Astrocyte (in vitro differentiated cells and primary cell): ENCODE measurements around the gene XRCC6. TPM values are rescaled to one million over a fixed set of nuclear protein-coding genes. Genes with fewer than 3 reads are reported as not detected.
A peak's percentile ranks its signal among the peaks of the same experiment; 100 is the strongest.

Experiments
- DNase-seq: peaks from one replicate; pipeline ENCODE4 v3.0.0-alpha.2; 2010; ENCODE audit warnings: low read depth
- FAIRE-seq: peaks from 2 replicates; lab custom pipeline; 2011; peaks lifted over from hg19 to GRCh38; lab: Jason Lieb, UNC
- H2AFZ ChIP-seq: 2 replicates; pipeline ENCODE4 v1.6.0; 2012; ENCODE audit warnings: low read depth, low read length, inconsistent platforms
- H3K27ac ChIP-seq: 2 replicates; pipeline ENCODE4 v1.5.1; 2011; ENCODE audit warnings: low read depth, low read length, inconsistent platforms
- H3K27me3 ChIP-seq: 2 replicates; pipeline ENCODE4 v1.6.0; 2011; ENCODE audit warnings: low read length, inconsistent platforms; ENCODE audit not compliant: insufficient read depth
- H3K36me3 ChIP-seq: 2 replicates; pipeline ENCODE4 v1.5.1; 2011; ENCODE audit warnings: low read length, inconsistent platforms; ENCODE audit not compliant: insufficient read depth
- H3K4me1 ChIP-seq: 2 replicates; pipeline ENCODE4 v1.5.1; 2011; ENCODE audit warnings: low read length, inconsistent platforms; ENCODE audit not compliant: insufficient read depth
- H3K4me2 ChIP-seq: 2 replicates; pipeline ENCODE4 v1.6.0; 2012; ENCODE audit warnings: low read length, inconsistent platforms
- H3K4me3 ChIP-seq: 2 replicates; pipeline ENCODE4 v1.5.1; 2011; ENCODE audit warnings: low read depth, mild to moderate bottlenecking, low read length, inconsistent platforms; ENCODE audit not compliant: insufficient read depth
- H3K79me2 ChIP-seq: 2 replicates; pipeline ENCODE4 v1.6.0; 2012; ENCODE audit warnings: mild to moderate bottlenecking, low read length, inconsistent platforms; ENCODE audit not compliant: insufficient read depth
- H3K9ac ChIP-seq: 2 replicates; pipeline ENCODE4 v1.6.0; 2012; ENCODE audit warnings: mild to moderate bottlenecking, low read length, inconsistent platforms
- H3K9me3 ChIP-seq: 2 replicates; pipeline ENCODE4 v1.5.1; 2012; ENCODE audit warnings: low read depth, mild to moderate bottlenecking, low read length, inconsistent platforms; ENCODE audit not compliant: insufficient read depth
- H4K20me1 ChIP-seq: 2 replicates; pipeline ENCODE4 v1.6.0; 2012; ENCODE audit warnings: low read length, inconsistent platforms; ENCODE audit not compliant: insufficient read depth
- H3K27ac Mint-ChIP-seq: one replicate; pipeline ENCODE4 v1.8.0; 2021; ENCODE audit warnings: mild to moderate bottlenecking, mixed read lengths; ENCODE audit not compliant: unreplicated experiment
- H3K27me3 Mint-ChIP-seq: one replicate; pipeline ENCODE4 v1.8.0; 2021; ENCODE audit warnings: low read depth, mixed read lengths; ENCODE audit not compliant: unreplicated experiment
- H3K36me3 Mint-ChIP-seq: one replicate; pipeline ENCODE4 v1.8.0; 2021; ENCODE audit warnings: low read depth, mixed read lengths; ENCODE audit not compliant: unreplicated experiment
- H3K4me1 Mint-ChIP-seq: one replicate; pipeline ENCODE4 v1.8.0; 2021; ENCODE audit warnings: low read depth, mixed read lengths; ENCODE audit not compliant: unreplicated experiment
- H3K4me3 Mint-ChIP-seq: one replicate; pipeline ENCODE4 v1.8.0; 2021; ENCODE audit warnings: mild to moderate bottlenecking, moderate library complexity, mixed read lengths; ENCODE audit not compliant: unreplicated experiment
- H3K9me3 Mint-ChIP-seq: one replicate; pipeline ENCODE4 v1.8.0; 2021; ENCODE audit warnings: mild to moderate bottlenecking, mixed read lengths; ENCODE audit not compliant: unreplicated experiment
- EZH2 ChIP-seq: IDR thresholded peaks from 2 replicates; pipeline ENCODE4 v1.6.1; 2012; ENCODE audit warnings: mild to moderate bottlenecking, low read length, inconsistent platforms; ENCODE audit not compliant: insufficient read depth
- total RNA-seq: library from RNA; stranded (reverse); gene quantifications from 2 replicates; pipeline ENCODE4 v1.2.1, GENCODE V29; 2021
- TF ChIP-seq, protein P1 (sequence below): IDR thresholded peaks from 2 replicates; pipeline ENCODE4 v1.5.1; 2011; ENCODE audit warnings: low read depth, mild to moderate bottlenecking, inconsistent platforms, low read length, moderate library complexity; ENCODE audit not compliant: insufficient read depth

Gene XRCC6
- total RNA-seq, 1 donor from 2014 or later = 232 TPM

DNA sequence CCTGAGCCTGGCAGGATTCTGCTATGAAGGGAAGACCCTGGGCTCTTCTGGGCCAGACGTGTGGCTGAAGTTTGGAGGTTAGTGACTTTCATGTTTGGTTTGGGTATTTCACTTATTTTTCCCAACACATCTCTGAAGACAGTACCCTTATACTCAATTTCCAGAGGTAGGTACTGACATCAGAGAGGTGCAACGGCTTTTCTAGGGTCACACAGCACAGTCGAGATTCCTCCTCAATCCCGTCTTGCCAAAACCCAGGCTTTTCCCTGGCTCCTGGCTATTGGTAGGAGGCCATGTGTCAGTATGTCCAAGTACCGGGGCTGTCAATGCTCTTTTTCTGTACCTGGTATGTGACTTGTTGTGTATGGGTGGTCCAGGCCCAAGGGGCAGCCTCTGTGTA is 25.4 kb upstream of the XRCC6 start:
- H3K27me3 ChIP-seq = no peaks in the 10 kb centered on the region
- peaks cover 6% of the 10 kb centered on the region for H3K36me3 ChIP-seq
- no peaks in the 10 kb centered on the region for H3K79me2 ChIP-seq
- no peak for FAIRE-seq
- peaks cover 4% of the 10 kb centered on the region for H4K20me1 ChIP-seq
- H3K36me3 Mint-ChIP-seq = peaks cover 10% of the 10 kb centered on the region
- H2AFZ ChIP-seq = no peak overlapping the region
- no peak overlapping the region for H3K9ac ChIP-seq
- H3K4me3 ChIP-seq = no peak overlapping the region
- TF ChIP-seq, protein P1, sequence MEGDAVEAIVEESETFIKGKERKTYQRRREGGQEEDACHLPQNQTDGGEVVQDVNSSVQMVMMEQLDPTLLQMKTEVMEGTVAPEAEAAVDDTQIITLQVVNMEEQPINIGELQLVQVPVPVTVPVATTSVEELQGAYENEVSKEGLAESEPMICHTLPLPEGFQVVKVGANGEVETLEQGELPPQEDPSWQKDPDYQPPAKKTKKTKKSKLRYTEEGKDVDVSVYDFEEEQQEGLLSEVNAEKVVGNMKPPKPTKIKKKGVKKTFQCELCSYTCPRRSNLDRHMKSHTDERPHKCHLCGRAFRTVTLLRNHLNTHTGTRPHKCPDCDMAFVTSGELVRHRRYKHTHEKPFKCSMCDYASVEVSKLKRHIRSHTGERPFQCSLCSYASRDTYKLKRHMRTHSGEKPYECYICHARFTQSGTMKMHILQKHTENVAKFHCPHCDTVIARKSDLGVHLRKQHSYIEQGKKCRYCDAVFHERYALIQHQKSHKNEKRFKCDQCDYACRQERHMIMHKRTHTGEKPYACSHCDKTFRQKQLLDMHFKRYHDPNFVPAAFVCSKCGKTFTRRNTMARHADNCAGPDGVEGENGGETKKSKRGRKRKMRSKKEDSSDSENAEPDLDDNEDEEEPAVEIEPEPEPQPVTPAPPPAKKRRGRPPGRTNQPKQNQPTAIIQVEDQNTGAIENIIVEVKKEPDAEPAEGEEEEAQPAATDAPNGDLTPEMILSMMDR = no peak
- TF ChIP-seq EZH2 = no peak
- DNase-seq = no peak
- H3K27me3 Mint-ChIP-seq = no peaks in the 10 kb centered on the region
- H3K4me3 Mint-ChIP-seq = no peak overlapping the region
- no peak overlapping the region for H3K4me2 ChIP-seq
- no peak overlapping the region for H3K27ac ChIP-seq
- H3K9me3 Mint-ChIP-seq = no peaks in the 10 kb centered on the region
- no peak overlapping the region for H3K27ac Mint-ChIP-seq
- no peaks in the 10 kb centered on the region for H3K9me3 ChIP-seq
- H3K4me1 Mint-ChIP-seq = peaks cover 22% of the 10 kb centered on the region
- H3K4me1 ChIP-seq = peaks cover 18% of the 10 kb centered on the region

- H2AFZ ChIP-seq = no peak overlapping the region
- TF ChIP-seq, protein P1 = peak; percentile 55
- TF ChIP-seq EZH2 = no peak
- H3K27ac ChIP-seq = no peak overlapping the region
- H3K36me3 ChIP-seq = peaks cover 12% of the 10 kb centered on the region
- no peak overlapping the region for H3K9ac ChIP-seq
- Mint-ChIP-seq H3K9me3 (no peaks in the 10 kb centered on the region), H3K36me3 (peaks cover 10% of the 10 kb centered on the region), H3K4me3 (no peak overlapping the region), H3K27me3 (no peaks in the 10 kb centered on the region), H3K27ac (peak overlapping the region; percentile 94), H3K4me1 (peaks cover 22% of the 10 kb centered on the region)
- H3K4me2 ChIP-seq = no peak overlapping the region
- H3K4me1 ChIP-seq = peaks cover 18% of the 10 kb centered on the region
- FAIRE-seq (no peak), DNase-seq (no peak)
- no peaks in the 10 kb centered on the region for H3K27me3 ChIP-seq
- no peaks in the 10 kb centered on the region for H3K9me3 ChIP-seq
- H4K20me1 ChIP-seq = peaks cover 4% of the 10 kb centered on the region
- no peak overlapping the region for H3K4me3 ChIP-seq
- no peaks in the 10 kb centered on the region for H3K79me2 ChIP-seq
Measured at GRCh38 chr22:41596776-41597634, 24.1 kb upstream of the XRCC6 start.

DNA sequence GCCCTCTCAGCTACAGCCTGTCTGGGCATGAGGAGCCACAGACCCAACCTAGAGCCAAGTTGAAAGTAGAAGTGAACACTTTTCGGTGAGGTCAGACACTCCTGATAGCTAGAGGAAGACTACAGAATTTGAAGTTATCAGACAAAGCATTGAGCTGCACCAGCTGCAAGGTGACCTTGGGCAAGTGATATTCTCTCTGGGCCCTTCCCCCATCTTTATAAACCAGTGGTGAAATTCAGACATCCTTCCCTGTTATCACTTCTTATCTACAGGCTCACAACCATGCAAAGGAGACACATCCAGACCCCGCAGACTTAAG is 23.5 kb upstream of the XRCC6 start:
- H3K27me3 Mint-ChIP-seq = no peaks in the 10 kb centered on the region
- peaks cover 15% of the 10 kb centered on the region for H3K36me3 ChIP-seq
- TF ChIP-seq, protein P1 = no peak
- TF ChIP-seq EZH2 = no peak
- peak overlapping the region; percentile 64 for H3K4me2 ChIP-seq
- H3K27ac Mint-ChIP-seq = peak overlapping the region; percentile 94
- H3K27ac ChIP-seq = no peak overlapping the region
- peaks cover 22% of the 10 kb centered on the region for H3K4me1 Mint-ChIP-seq
- no peaks in the 10 kb centered on the region for H3K27me3 ChIP-seq
- H3K36me3 Mint-ChIP-seq = peaks cover 15% of the 10 kb centered on the region
- peaks cover 4% of the 10 kb centered on the region for H4K20me1 ChIP-seq
- no peaks in the 10 kb centered on the region for H3K9me3 ChIP-seq
- H3K9ac ChIP-seq = no peak overlapping the region
- no peak overlapping the region for H3K4me3 Mint-ChIP-seq
- no peaks in the 10 kb centered on the region for H3K79me2 ChIP-seq
- H2AFZ ChIP-seq = no peak overlapping the region
- H3K4me3 ChIP-seq = no peak overlapping the region
- FAIRE-seq (no peak), DNase-seq (no peak)
- peaks cover 18% of the 10 kb centered on the region for H3K4me1 ChIP-seq
- no peaks in the 10 kb centered on the region for H3K9me3 Mint-ChIP-seq
